ENCODE data around the gene TMC1. TPM values are rescaled to one million over a fixed set of nuclear protein-coding genes. Genes with fewer than 3 reads are reported as not detected.

Gene TMC1
- total and polyA plus RNA-seq, 2 of the 8 experiments (the other 6 are each of a cell fraction or from before 2014, with no cell fraction given): 0.95 to 0.98 TPM

- H4K91ac ChIP-seq (replicated peaks; ENCODE audit: insufficient read length, low read length): no peak overlapping the region
- CTCF ChIA-PET (ENCODE audit: partially characterized antibody): interaction anchor here (1.0 to 1.1 kb wide), 2 partner anchors 14 to 20 kb away, joined by 3 to 5 read pairs; no protein-coding TSS in a partner anchor
- H3K9me3 ChIP-seq (ENCODE audit: insufficient read depth in 2 of 2, low read depth in 1 of 2, low read length in 1 of 2): peaks cover 0 to 10% of the 10 kb centered on the region in 2 experiments; a peak in 2 of 4 replicates
- DNase-seq (ENCODE audit: low read depth in 1 of 2, low spot score in 2 of 2) (no peak), FAIRE-seq (no peak)
- POLR2A ChIA-PET (ENCODE audit: partially characterized antibody): no interaction called here
- H3K9ac ChIP-seq (replicated peaks in 1 of 4; ENCODE audit: extremely low read depth in 1 of 4, low read depth in 3 of 4, low read length in 3 of 4): no peak overlapping the region
- no peak overlapping the region for H3K56ac ChIP-seq (replicated peaks; ENCODE audit: insufficient read length, low read depth, low read length)
- no peak overlapping the region for H3K18ac ChIP-seq (ENCODE audit: extremely low read depth, low read length)
- H4K8ac ChIP-seq (ENCODE audit: extremely low read depth, insufficient read depth, low read length): no peak overlapping the region
- H4K5ac ChIP-seq (ENCODE audit: insufficient read length, low read depth, low read length): no peak overlapping the region
- H3K36me3 ChIP-seq (ENCODE audit: control insufficient read depth in 2 of 4, insufficient read depth in 4 of 4, low read length in 3 of 4): peaks cover 0 to under 1% (median 0%) of the 10 kb centered on the region in 4 experiments; a peak in 1 of 8 replicates
- H2AFZ ChIP-seq (ENCODE audit: low read length): no peak overlapping the region
- no peak overlapping the region for H2BK5ac ChIP-seq (ENCODE audit: low read depth, low read length)
- no peak overlapping the region for H2AK5ac ChIP-seq (ENCODE audit: low read depth, low read length)
- H3K23ac ChIP-seq (ENCODE audit: insufficient read length): no peak overlapping the region
- no peak overlapping the region for H3K14ac ChIP-seq (ENCODE audit: insufficient read length)
- no peak overlapping the region for H2BK120ac ChIP-seq (replicated peaks; ENCODE audit: low read depth, low read length)
- H3K4ac ChIP-seq (replicated peaks; ENCODE audit: insufficient read length, low read depth, low read length): no peak overlapping the region
- H3K4me2 ChIP-seq (ENCODE audit: insufficient read depth in 1 of 2, low read depth in 2 of 2, low read length in 2 of 2): no peak overlapping the region
- no peaks in the 10 kb centered on the region for H3K79me1 ChIP-seq (ENCODE audit: low read depth, low read length)
- no peak overlapping the region for H2BK15ac ChIP-seq (ENCODE audit: low read length)
- H3K79me2 ChIP-seq (ENCODE audit: control insufficient read depth in 1 of 2, insufficient read depth in 2 of 2, low read length in 2 of 2): no peaks in the 10 kb centered on the region
- H3K4me3 ChIP-seq (ENCODE audit: extremely low read depth in 1 of 4, insufficient read depth in 2 of 4, low read depth in 3 of 4, low read length in 4 of 4): no peak overlapping the region
- 88% methylated on average over 6 of the region's 6 CpGs; no CpG with 5 or more reads in 1 of the 2 experiments for whole genome bisulfite sequencing, 2 experiments (ENCODE audit: extremely low coverage in 1 of 2, insufficient coverage in 1 of 2, insufficient read length in 1 of 2, insufficient replicate concordance in 2 of 2, low coverage in 1 of 2, low lambda C conversion rate in 2 of 2, missing lambda C conversion rate in 1 of 2)
- TF ChIP-seq CTCF (IDR thresholded peaks at IDR 0.05; ENCODE audit: control extremely low read depth in 1 of 3, insufficient read depth in 1 of 3, low read depth in 1 of 3, low read length in 3 of 3) (no peak), KDM1A (IDR thresholded peaks at IDR 0.05; ENCODE audit: borderline replicate concordance, low read length) (no peak), POLR2A (IDR thresholded peaks at IDR 0.05; ENCODE audit: control extremely low read depth in 1 of 2, low read depth in 2 of 2, low read length in 2 of 2) (no peak), TBP (IDR thresholded peaks at IDR 0.05; ENCODE audit: low read depth, low read length) (no peak), ATF3 (IDR thresholded peaks at IDR 0.05; ENCODE audit: insufficient read depth, low read depth, low read length) (no peak), KDM5A (IDR thresholded peaks at IDR 0.05; ENCODE audit: low read length) (no peak), NRF1 (IDR thresholded peaks at IDR 0.05; ENCODE audit: low read depth, low read length) (no peak), EGR1 (IDR thresholded peaks at IDR 0.05; ENCODE audit: borderline replicate concordance, low read depth, low read length) (no peak), MAX (IDR thresholded peaks at IDR 0.05) (no peak)
- H3K4me1 ChIP-seq (replicated peaks in 1 of 4; ENCODE audit: control insufficient read depth in 3 of 4, insufficient read depth in 4 of 4, low read length in 3 of 4): peaks cover 0 to 4% (median 1%) of the 10 kb centered on the region in 4 experiments; a peak in 3 of 7 replicates
- H3K27ac ChIP-seq (ENCODE audit: low read depth, low read length): no peak overlapping the region
- H4K20me1 ChIP-seq (replicated peaks in 1 of 2; ENCODE audit: control insufficient read depth in 1 of 2, insufficient read depth in 2 of 2, low read length in 2 of 2): no peaks in the 10 kb centered on the region
- H3K23me2 ChIP-seq (ENCODE audit: low read depth, low read length): no peaks in the 10 kb centered on the region
- no peak overlapping the region for H2BK20ac ChIP-seq (ENCODE audit: low read length)
- H2BK12ac ChIP-seq (ENCODE audit: low read depth, low read length): no peak overlapping the region
- H3K27me3 ChIP-seq (replicated peaks in 1 of 4; ENCODE audit: control insufficient read depth in 3 of 4, extremely low read depth in 1 of 4, insufficient read depth in 3 of 4, low read length in 3 of 4): no peaks in the 10 kb centered on the region
These were observed 315.4 kb downstream of the TMC1 start for GRCh38 chr9:72836790-72837189.

Measured in H1 (cell line).